PC-9 (cell line): Measurements from ENCODE around the gene TMEM132D. TPM values are rescaled to one million over a fixed set of nuclear protein-coding genes. Genes with fewer than 3 reads are reported as not detected.

Experiments used
- BruUV-seq: library from RNA; stranded (reverse); fragments of 400-500 nt; replicated peaks from 2 replicates; lab custom pipeline; 2021; lab: Mats Ljungman, UMichigan
- CTCF ChIA-PET: fragments of 300-600 bp; sonication (Branson Sonifier 250); formaldehyde crosslinking; loops from one replicate; lab custom pipeline; 2022; ENCODE audit warnings: antibody characterized with exemption; lab: Charles Lee
- POLR2A ChIA-PET: fragments of 300-600 bp; sonication (Branson Sonifier 250); formaldehyde crosslinking; loops from one replicate; lab custom pipeline; 2022; ENCODE audit warnings: antibody characterized with exemption; ENCODE audit not compliant: unreplicated experiment; lab: Charles Lee
- DNase-seq, 2 experiments: peaks; one replicate each; pipeline versions ENCODE4 v3.0.0 to v3.0.0-alpha.2; 2015 to 2022; ENCODE audit warnings: mixed read lengths in 1 of 2
- H2AFZ ChIP-seq: fragments of 200-600 bp; sonication (generic); 2 replicates; pipeline ENCODE4 v1.8.1; 2017; ENCODE audit warnings: antibody characterized with exemption
- H3F3A ChIP-seq: fragments of 200-600 bp; sonication (generic); 2 replicates; pipeline ENCODE4 v1.8.1; 2017; ENCODE audit warnings: antibody characterized with exemption, mild to moderate bottlenecking, low read depth; ENCODE audit not compliant: insufficient read depth
- H3K27ac ChIP-seq: fragments of 200-600 bp; sonication (generic); 2 replicates; pipeline ENCODE4 v1.6.1; 2016; ENCODE audit warnings: mixed run types
- H3K27me3 ChIP-seq: fragments of 200-600 bp; sonication (generic); 2 replicates; pipeline ENCODE4 v1.6.1; 2016; ENCODE audit warnings: low read depth, mixed run types; ENCODE audit not compliant: insufficient read depth
- H3K36me3 ChIP-seq: fragments of 200-600 bp; sonication (generic); 2 replicates; pipeline ENCODE4 v1.6.1; 2016; ENCODE audit warnings: low read depth, mixed run types
- H3K4me1 ChIP-seq: fragments of 200-600 bp; sonication (generic); replicated peaks from 2 replicates; pipeline ENCODE4 v1.6.1; 2016; ENCODE audit warnings: mixed run types; ENCODE audit not compliant: insufficient read depth
- H3K4me2 ChIP-seq: fragments of 200-600 bp; sonication (generic); 2 replicates; pipeline ENCODE4 v1.6.1; 2017; ENCODE audit warnings: mixed run types
- H3K4me3 ChIP-seq: fragments of 200-600 bp; sonication (generic); 2 replicates; pipeline ENCODE4 v1.6.1; 2016; ENCODE audit warnings: mixed run types
- H3K79me2 ChIP-seq: fragments of 200-600 bp; sonication (generic); 2 replicates; pipeline ENCODE4 v1.6.1; 2017; ENCODE audit warnings: low read depth, mixed run types
- H3K9me2 ChIP-seq: fragments of 200-600 bp; sonication (generic); 2 replicates; pipeline ENCODE4 v1.8.1; 2017; ENCODE audit warnings: mild to moderate bottlenecking; ENCODE audit not compliant: insufficient read depth
- H3K9me3 ChIP-seq: fragments of 200-600 bp; sonication (generic); 2 replicates; pipeline ENCODE4 v1.8.1; 2016; ENCODE audit warnings: low read depth; ENCODE audit not compliant: insufficient read depth
- H4K20me1 ChIP-seq: fragments of 200-600 bp; sonication (generic); 2 replicates; pipeline ENCODE4 v1.8.1; 2017; ENCODE audit not compliant: insufficient read depth
- CTCF ChIP-seq: fragments of 200-600 bp; sonication (generic); conservative IDR thresholded peaks from 2 replicates; pipeline ENCODE4 v1.6.1; 2017; ENCODE audit warnings: mixed run types, antibody characterized with exemption, mild to moderate bottlenecking, moderate library complexity
- EZH2 ChIP-seq: fragments of 200-600 bp; sonication (generic); IDR thresholded peaks from 2 replicates; pipeline ENCODE4 v1.8.0; 2017; ENCODE audit warnings: antibody characterized with exemption, low read depth
- intact Hi-C: fragments of 100-400 bp; cut with micrococcal nuclease; formaldehyde crosslinking; loops from one replicate; pipeline ENCODE4 v1.10.0; 2022; ENCODE audit not compliant: unreplicated experiment
- total RNA-seq: library from RNA; stranded (reverse); gene quantifications from 2 replicates; pipeline ENCODE4 v1.2.3, GENCODE V29; 2021

Gene TMEM132D
- total RNA-seq, 1 experiment from 2014 or later = not detected

GRCh38 chr12:129613314-129613713, 290.5 kb downstream of the TMEM132D start:
- Histone ChIP-seq H3K4me2 (no peak overlapping the region), H3K4me3 (no peak overlapping the region), H3K9me3 (no peaks in the 10 kb centered on the region), H3K27ac (no peak overlapping the region), H3K79me2 (no peaks in the 10 kb centered on the region), H3K4me1 (no peaks in the 10 kb centered on the region), H3K36me3 (no peaks in the 10 kb centered on the region), H3K27me3 (peaks cover 6% of the 10 kb centered on the region; the same call in 1 of the 2 replicates), H3K9me2 (no peaks in the 10 kb centered on the region), H3F3A (no peaks in the 10 kb centered on the region), H2AFZ (no peak overlapping the region), H4K20me1 (no peaks in the 10 kb centered on the region)
- DNase-seq = no peak
- no TSS peak for BruUV-seq
- no peak for TF ChIP-seq CTCF
- no peak for TF ChIP-seq EZH2
- POLR2A ChIA-PET = no interaction called here
- CTCF ChIA-PET = no interaction called here
- intact Hi-C loops = no loop called here

GRCh38 chr12:129610601-129611120, 293.2 kb downstream of the TMEM132D start:
- Histone ChIP-seq H4K20me1 (no peaks in the 10 kb centered on the region), H3K36me3 (no peaks in the 10 kb centered on the region), H2AFZ (no peak overlapping the region), H3K9me3 (no peaks in the 10 kb centered on the region), H3F3A (no peaks in the 10 kb centered on the region), H3K4me1 (no peaks in the 10 kb centered on the region), H3K27me3 (0 out of 2 replicates have a peak, but pooled peaks cover 3% of the 10 kb centered on the region), H3K79me2 (no peaks in the 10 kb centered on the region), H3K9me2 (no peaks in the 10 kb centered on the region), H3K27ac (no peak overlapping the region), H3K4me2 (no peak overlapping the region), H3K4me3 (no peak overlapping the region)
- intact Hi-C loops = no loop called here
- BruUV-seq = no TSS peak
- CTCF ChIA-PET = no interaction called here
- TF ChIP-seq CTCF = no peak
- no peak for TF ChIP-seq EZH2
- DNase-seq = no peak
- POLR2A ChIA-PET = no interaction called here

GRCh38 chr12:129607756-129608155, 296.1 kb downstream of the TMEM132D start:
- Histone ChIP-seq H3K27ac (no peak overlapping the region), H3K36me3 (no peaks in the 10 kb centered on the region), H3K4me3 (no peak overlapping the region), H3K4me2 (no peak overlapping the region), H4K20me1 (no peaks in the 10 kb centered on the region), H3K27me3 (0 out of 2 replicates have a peak, but pooled peaks cover 3% of the 10 kb centered on the region), H3K79me2 (no peaks in the 10 kb centered on the region), H3K4me1 (no peaks in the 10 kb centered on the region), H3F3A (no peaks in the 10 kb centered on the region), H2AFZ (no peak overlapping the region), H3K9me2 (no peaks in the 10 kb centered on the region), H3K9me3 (no peaks in the 10 kb centered on the region)
- intact Hi-C loops = no loop called here
- DNase-seq = no peak
- ChIA-PET POLR2A (no interaction called here), CTCF (no interaction called here)
- TF ChIP-seq EZH2 = no peak
- no peak for TF ChIP-seq CTCF
- BruUV-seq = no TSS peak
